Uterus (tissue), 2 donors: ENCODE results near the gene C4orf36.

Source experiments
- POLR2A ChIP-seq, 2 donors: fragments of 450-650 bp; IDR thresholded peaks; one replicate each; pipeline ENCODE4 v1.6.1; 2016; ENCODE audit warnings: antibody characterized with exemption in 2 of 2, mild to moderate bottlenecking in 1 of 2, moderate library complexity in 1 of 2
- TF ChIP-seq, protein P1 (sequence below), 4 experiments: fragments of 200-600 bp in 2 of 4; fragments of 450-650 bp in 2 of 4; sonication (generic) in 2 of 4; IDR thresholded peaks; one replicate each; pipeline ENCODE4 v1.5.1; 2016 to 2019; ENCODE audit warnings: antibody characterized with exemption in 4 of 4, mild to moderate bottlenecking in 2 of 4, moderate library complexity in 1 of 4

DNA sequence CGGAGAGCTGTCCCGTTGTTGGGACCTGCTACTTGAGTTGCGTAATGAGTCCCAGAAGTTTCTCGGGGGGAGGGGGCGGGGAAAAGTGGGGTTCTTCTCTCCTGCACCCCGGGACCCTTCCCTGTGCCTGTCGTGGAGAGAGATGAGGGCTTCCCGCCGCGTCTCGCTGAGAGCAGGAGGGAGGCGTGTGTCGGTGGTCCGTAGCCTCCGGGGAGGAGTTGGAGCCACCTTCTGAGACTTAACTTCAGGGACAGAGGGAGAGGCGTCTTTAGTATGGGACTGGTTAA is 43.3 kb upstream of the C4orf36 start:
- TF ChIP-seq, protein P1, sequence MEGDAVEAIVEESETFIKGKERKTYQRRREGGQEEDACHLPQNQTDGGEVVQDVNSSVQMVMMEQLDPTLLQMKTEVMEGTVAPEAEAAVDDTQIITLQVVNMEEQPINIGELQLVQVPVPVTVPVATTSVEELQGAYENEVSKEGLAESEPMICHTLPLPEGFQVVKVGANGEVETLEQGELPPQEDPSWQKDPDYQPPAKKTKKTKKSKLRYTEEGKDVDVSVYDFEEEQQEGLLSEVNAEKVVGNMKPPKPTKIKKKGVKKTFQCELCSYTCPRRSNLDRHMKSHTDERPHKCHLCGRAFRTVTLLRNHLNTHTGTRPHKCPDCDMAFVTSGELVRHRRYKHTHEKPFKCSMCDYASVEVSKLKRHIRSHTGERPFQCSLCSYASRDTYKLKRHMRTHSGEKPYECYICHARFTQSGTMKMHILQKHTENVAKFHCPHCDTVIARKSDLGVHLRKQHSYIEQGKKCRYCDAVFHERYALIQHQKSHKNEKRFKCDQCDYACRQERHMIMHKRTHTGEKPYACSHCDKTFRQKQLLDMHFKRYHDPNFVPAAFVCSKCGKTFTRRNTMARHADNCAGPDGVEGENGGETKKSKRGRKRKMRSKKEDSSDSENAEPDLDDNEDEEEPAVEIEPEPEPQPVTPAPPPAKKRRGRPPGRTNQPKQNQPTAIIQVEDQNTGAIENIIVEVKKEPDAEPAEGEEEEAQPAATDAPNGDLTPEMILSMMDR (IDR thresholded peaks at IDR 0.05): no peak
- TF ChIP-seq POLR2A (IDR thresholded peaks at IDR 0.05): no peak
